Activated effector memory CD4-positive, alpha-beta T cell treated with anti-CD3 and anti-CD28 coated beads, Interleukin-2, amount 50 U/mL, for 16 hours (primary cell): Measurements from ENCODE around the gene GARIN5A.
"Not testable (repeated sequence)": the region's sequence is repeated elsewhere in the genome, so short reads cannot be mapped to it uniquely, and the experiment has no call there.

Source experiments
- DNase-seq: peaks from one replicate; pipeline ENCODE4 v3.0.0-alpha.2; 2020

GARIN5A gene

DNA sequence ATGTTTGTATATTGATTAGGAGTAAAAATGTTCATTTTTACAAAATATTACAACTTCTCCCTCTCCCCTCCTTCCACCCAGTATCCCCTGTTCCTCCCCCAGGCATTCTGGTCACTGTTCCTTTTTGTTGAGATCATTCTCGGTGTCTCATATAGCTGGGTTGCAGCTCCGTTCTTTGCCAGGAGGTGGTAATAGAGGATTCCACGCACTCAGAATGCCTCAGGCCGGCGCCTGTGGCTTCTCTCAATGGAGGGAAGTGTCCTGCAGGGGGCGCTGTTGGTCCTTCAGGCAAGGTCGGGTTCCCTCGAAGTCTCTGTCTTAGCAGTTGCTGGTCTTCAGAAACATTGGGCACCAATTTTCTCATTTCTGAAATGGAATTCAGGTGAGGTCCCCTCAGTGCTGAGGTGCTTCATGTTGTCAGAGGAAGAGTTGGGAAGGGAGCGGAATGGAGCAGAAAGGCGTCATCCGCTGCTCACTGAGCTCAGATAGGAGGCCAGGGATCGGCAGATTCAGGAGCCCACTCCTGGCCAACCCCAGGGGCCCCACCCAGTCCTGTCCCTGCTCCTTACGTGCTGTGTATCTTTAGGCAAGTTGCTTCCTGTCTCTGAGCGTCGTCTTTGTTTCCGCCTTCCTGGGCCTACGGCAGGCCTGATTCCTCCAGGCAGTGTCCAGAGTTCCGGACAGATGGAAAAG, 10.3 kb upstream of the GARIN5A start:
- peak; percentile 81 for DNase-seq

DNA sequence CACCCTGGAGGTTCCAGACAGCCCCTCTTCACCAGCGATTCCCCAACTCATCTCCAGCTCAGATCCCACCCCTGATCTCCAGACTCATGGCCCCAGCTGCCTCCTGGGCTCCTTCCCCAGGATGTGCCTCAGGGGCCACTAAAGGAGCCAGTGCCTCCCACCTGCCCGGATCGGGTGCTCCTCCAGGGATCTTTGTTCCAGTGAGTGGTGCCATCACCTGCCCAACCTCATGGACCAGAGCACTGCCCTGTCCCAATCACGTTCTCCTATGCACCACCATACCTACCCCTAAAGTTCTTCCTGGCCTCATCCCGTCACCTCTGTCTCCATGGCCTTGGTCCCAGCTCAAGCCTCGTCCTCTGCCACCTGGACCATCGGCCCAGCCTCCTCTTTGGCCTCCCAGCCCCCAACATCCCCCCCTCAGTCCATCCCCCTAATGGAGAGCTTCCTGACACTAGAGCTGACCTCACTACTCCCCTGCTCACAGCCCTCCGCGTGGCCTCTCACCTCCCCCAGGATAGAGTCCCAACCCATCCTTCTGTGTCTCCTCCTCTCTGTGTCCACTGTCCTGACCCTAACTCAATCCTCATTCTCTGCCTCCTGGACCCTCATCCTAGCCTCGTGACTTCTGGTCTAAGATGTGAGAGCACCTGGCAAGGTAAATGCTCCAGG, 8.8 kb upstream of the GARIN5A start:
- peak; percentile 55 for DNase-seq

DNA sequence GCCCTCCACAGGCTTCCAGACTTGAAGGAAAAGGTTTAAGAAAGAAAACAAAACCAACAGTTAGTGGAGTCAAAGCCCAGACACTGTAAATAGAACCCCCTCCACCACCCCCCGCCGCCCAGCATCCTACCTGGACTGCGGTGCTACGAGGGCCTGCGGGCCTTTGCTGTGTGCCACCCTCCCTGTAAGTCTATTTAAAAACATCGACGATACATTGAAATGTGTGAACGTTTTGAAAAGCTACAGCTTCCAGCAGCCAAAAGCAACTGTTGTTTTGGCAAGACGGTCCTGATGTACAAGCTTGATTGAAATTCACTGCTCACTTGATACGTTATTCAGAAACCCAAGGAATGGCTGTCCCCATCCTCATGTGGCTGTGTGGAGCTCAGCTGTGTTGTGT, 6.3 kb upstream of the GARIN5A start:
- DNase-seq: peak; percentile 55

DNA sequence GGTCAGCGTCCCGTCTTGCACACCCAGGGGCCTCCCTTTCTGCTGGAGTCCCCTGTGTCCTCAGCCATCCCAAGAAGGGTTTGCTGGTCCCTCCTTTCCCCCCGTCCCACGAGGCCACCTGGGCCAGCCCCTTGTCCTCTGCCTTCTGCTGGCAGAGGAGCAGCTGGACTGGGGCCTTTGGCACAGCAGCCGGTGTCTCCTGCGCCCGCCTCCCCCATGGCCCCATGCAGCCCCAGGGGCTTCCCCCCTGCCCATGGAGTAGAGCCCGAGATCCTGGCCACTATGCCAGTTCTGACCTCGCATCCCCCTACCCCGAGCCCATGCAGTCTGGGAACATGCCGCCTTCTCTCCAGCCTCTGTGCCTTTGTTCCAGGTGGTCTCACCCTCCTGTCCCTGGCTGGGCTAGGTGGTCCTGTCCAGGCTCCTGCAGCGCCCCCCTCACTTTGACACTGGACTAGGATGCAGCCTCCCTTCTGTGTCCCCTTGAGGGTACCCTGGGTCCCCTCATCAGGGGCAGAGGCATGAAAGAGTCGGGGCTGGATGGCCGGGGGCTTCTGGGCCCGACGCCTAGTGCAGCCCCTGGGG, 5.7 kb upstream of the GARIN5A start:
- peak; percentile 58 for DNase-seq

DNA sequence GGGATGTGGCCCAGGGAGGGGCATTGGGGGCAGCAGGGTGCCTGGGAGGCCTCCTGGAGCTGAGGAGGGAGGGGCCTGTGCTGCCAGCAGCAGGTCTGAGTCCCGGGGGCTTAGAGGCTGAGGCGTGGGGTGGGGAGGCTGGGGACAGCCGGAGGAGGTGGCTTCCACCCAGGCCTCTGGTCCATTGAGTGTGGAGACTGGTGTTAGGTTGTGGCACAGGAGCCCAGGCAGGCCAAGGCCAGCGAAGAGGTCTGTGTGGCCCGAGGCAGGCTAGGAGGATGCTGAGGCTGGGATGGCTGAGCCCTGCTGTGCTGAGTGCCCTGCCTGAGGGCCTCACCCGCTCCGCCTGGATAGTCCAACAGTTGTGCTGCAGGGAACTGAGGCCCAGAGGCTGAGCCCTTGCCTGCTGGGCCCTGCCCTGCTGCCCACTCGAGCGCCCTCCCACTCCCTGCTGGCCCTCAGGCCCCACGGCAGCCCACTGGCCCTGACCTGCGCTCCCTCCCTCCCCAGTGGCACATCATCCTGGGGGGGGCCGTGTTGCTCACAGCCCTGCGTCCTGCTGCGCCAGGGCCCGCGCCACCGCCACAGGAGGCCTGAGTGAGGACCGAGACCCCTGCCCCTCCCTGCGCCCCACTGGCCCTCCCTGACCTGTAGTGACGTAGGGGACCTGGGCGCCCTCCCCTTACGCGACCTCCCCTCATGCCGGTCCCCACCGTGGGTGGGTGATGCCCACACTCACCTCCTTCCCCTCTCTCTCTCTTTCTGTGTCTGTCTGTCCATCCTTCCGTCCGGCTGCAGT, 4.9 kb upstream of the GARIN5A start:
- DNase-seq: no peak

DNA sequence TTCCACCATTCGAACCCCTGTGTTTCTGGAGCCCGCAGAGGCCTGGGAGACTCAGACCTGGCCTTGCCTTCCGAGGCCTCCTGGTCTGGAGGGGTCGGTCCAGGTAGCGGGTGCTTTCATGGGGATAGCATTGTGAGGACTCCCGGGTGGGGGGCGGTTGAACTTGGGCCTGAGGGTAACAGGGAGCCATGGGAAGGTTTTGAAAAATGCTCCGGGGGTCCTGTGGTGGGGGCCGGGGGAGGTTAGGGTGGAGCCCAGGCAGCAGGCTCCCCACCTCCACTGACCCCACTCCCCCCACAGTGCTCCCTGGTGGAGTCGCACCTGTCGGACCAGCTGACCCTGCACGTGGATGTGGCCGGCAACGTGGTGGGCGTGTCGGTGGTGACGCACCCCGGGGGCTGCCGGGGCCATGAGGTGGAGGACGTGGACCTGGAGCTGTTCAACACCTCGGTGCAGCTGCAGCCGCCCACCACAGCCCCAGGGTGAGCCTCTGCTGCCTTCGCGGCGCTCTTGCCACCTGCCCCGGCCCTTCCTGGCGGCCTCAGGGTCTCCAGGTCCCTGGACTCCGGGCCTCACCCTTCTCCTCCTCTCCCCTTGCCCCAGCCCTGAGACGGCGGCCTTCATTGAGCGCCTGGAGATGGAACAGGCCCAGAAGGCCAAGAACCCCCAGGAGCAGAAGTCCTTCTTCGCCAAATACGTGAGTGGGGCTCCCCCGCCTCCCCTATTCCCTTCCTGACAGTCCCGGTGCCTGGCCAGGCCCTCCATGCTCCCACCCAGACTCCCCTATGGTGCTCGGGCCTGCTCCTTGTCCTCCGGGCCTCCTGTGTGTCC, 3.8 kb upstream of the GARIN5A start:
- peak; percentile 50 for DNase-seq

DNA sequence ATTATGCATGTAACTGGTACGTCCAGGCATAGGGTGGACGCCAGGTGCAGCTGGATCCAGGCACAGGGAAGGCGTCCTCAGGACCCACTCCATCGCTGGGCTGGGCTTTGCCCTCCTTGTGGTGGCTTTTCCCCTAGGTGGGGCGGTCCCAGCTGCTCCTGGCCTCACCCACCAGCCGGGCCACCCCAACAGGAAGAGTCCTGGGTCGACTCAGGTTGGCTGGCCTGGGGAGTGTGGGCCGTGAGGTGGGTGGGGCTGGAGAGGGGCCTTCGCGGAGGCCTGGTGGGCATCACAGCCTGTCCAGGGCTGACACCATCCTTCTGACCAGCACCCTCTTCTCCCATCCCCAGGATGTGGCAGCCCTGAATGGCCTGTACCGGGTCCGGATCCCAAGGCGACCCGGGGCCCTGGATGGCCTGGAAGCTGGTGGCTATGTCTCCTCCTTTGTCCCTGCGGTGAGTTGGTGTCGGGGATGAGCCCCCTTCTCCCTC, 3.2 kb upstream of the GARIN5A start:
- peak; percentile 56 for DNase-seq

DNA sequence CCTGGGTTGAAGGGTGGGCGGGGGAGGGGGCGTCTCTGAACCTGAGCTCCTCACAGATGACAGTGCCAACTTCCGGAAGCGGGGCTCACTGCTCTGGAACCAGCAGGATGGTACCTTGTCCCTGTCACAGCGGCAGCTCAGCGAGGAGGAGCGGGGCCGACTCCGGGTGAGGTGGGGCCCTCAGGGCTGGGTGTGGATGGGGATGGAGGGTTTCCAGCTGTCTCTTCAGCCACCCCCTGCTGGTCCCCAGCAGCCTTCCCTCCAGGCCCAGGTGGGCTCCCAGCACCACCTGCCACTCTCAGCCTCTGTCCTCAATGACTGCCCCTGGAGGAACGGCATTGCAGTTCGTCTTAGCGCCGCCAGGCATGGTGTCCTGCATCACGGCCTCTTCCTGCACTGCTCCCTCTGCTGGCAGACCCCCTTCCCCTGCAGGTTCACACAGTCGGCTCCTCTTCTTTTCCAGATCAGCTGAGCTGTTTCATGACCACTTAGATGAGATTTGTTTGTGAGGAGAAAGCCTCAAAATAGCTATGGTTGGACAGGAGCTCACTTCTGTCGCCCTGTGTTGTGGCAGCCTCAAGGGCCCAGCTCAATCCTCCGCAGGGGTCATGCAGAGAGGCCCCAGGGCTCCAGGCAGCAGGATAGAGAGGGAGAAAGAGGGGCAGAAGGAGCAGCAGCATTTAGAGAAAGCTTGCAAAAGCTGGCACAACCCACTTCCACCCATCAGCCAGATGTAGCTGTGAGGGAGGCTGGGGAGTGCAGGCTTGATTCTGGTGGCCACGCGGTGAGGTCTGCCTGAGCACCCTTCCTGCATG, 2.5 kb upstream of the GARIN5A start:
- peak; percentile 64 for DNase-seq

DNA sequence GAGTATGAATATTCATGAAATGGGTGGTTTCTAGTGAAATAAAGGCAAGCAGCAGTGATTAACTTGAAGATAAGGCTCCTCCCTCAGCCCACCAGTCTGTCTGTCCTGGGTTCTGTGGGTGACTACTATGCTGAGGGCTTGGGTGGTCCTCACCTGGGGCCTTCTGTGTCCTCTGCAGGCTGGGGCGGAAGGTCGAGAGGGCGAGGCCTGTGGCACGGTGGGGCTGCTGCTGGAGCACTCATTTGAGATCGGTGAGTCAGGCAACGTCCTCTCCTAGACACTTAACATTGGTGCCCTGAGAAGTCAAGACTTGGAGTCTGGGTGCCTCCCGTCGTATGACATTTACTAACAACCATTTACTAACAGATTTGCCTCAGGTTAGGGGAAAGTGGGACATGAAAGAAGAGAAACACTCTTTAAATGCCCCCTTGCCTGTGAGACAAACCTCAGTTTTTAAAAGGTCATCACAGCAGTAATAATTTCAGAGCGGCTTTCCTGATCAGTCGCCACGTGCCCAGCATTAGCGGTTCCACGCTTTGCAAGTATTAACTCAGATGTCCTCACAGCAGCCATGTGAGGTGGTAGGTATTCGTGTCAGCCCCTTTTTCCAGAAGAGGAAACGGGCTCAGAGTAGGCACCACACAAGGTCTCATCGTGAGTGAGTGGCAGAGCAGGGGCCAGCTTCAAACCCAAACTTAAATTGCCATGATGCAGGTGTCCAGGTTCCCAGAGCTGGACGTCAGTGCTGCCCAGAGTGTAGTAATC, 1.3 kb upstream of the GARIN5A start:
- peak; percentile 61 for DNase-seq

DNA sequence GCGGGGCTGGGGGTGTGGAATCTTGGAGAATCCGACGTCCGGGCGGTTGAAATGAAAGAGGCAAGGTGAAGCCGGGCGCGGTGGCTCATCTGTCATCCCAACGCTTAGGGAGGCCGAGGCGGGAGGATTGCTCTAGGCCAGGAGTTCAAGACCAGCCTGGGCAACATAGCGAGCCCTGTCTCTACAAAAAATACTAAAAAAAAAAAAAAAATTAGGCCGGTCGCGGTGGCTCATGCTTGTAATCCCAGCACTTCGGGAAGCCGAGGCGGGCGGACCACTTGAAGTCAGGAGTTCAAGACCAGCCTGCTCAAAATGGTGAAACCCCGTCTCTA, 225 bp upstream of the GARIN5A start:
- DNase-seq: no peak

DNA sequence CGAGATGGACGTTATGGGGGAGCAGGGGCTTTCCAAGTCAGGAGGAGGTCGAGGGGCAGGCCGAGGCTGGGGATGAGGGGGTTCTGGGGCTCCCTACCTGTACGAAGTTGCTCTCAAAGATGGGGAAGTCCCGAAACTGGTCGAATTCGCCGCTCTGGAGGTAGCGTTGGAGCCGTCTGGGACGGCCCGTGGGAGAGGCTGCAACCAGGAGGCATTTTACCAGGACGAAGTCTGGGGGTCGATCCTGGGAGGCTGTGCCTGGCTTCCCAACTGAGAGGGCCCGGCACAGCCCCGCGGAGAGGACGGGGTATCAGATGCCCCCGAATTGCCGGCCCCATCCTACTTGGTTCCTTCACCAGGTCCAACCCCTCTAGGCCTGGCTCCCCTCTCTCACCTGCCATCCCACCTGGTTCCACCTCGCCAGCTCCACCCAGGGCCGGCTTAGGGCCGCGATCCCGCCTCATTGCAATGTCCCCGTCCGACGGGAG, 868 bp downstream of the GARIN5A start:
- no peak for DNase-seq

DNA sequence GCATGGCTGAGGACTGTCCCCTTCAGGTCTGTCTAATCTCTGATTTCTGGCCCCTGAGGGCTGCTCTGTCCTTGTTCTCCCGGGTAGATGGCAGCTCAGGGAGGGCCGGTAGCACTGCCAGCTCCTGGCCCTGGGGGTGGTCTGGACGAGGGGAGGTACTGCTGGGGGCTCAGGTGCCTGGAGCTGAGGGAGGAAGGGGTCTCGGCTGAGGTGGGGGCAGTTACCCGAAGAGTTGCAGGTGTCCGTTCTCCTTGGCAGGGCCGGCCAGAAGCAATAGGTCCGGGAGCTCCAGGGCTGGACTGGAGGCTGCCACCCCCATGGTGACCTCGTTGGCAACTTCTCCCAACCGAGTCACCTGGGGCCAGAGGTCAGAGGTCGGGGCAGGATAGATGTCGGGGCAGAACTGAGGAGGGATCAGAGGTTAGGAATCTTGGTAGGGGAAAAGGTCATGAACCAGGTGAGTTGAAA, 1.5 kb downstream of the GARIN5A start:
- peak; percentile 58 for DNase-seq

DNA sequence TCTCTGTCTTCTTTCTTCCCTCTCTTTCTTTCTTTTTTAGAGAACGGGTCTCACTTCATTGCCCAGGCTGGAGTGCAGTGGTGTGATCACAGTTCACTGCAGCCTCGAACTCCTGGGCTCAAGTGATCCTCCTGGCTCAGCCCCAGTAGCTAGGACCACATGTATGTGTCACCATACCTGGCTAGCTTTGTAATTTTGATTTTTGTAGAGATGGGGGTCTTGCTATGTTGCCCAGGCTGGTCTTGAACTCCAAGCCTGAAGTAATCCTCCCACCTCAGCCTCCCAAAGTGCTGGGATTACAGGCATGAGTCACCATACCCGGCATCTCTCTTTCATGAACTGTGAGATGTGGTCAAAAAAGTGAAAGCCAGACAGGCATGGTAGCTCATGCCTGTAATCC, 3.3 kb downstream of the GARIN5A start:
- not testable (repeated sequence) for DNase-seq

DNA sequence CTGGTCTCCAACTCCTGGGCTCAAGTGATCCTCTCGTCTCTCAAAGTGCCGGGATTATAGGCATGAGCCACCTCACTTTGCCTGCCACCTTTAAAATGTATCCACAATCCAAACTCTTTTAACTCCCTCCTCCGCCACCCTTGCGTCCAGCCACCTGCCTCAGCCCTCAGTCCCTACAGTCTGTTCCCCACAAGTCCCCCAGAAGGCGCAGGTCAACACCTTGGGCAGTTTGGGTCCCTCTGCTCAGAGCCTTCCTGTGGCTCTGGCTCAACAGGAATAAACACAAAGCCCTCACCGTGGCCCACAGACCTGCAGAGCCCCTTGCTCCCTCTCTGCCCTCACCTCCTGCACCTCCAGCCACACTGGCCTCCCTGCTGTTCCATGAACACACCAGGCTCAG, 7.8 kb downstream of the GARIN5A start:
- peak; percentile 53 for DNase-seq

DNA sequence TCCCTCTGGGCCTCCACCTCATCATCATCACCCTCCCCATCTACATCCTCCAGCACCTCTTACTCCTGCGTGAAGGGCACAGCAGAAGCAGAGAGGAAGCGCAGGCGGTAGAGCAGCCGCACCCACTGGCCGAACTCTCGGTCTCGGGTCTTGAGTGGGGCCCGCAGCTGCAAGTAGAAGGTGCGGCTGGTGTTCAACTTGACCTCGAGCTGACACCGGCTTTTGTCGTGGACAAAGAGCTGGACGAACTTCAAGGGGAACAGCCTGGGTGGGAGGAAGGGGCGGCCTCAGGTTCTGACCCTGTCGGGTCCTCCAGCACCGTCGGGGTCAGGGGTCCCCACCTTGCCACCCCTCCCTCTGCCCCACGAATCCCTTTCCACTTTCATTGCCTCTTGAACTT, 9.1 kb downstream of the GARIN5A start:
- DNase-seq: no peak

DNA sequence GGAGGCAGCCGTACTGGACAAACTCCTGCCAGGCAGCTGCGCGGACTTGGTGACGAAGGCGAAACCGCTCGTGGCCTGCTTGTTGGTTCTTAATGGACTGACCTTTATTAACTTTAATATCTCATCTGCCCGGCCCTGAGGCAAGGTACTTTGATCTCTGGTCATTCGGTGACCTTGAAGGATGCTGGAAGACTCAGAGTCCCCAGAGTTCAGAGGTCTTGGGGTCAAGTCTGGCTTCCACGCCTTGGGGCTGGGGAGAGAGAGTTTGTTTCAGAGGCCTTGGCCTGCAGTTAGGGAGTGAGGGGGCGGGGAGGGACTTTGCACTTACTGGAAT, 10.0 kb downstream of the GARIN5A start:
- DNase-seq: no peak

DNA sequence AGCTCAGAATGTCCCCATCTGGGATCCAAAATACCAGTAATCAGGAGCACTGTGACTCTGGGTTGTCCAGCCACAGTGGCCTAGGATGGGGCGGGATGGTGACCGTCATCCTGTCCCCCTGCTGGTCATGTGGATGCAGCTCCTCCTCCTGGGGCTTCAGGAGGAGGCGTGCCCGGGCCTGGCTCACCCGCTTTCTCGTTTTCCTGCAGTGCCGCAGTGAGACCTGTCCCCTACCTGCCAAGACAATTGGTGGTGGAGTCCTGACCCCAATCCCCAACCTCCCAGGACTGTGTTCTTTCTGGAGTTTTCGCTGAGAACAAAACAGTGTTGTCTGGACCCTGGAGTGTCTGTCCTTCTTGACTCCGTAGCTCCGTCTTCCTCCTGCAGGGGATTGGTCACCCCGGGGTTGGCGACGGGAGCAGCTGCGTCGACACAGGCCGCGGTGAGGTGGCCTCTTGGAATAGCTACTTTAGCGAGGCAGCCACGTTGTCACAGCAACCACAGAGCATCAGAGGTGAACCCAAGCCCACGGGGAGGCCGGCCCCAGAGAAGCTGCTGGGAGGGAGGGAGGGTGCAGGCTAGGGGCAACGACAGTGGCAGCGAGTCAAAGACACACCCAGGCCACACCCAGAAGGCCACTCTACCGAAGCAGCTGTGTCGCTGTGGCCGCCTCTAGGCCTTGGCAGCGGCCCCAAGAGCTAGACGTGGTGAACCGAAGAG, 10.5 kb downstream of the GARIN5A start:
- DNase-seq: no peak

DNA sequence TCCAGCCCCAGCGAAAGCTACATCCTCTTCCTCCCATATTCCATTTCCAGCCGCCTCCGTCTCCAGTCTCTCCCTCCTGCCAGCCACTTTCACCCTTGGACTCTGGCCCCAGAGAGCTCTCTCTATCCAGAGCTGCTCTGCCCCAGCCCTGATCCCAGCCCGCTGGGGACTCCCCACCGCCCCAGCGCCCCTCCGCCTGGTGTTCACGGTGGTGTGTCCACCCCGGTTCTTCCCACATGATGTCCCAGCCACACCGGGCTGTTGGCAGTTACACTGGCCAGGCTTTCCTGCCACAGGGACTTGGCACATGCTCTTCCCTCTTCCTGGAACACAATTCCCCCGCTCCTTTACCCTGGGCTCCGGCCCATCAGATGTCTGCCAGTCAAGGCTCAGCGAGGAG, 11.6 kb downstream of the GARIN5A start:
- no peak for DNase-seq

DNA sequence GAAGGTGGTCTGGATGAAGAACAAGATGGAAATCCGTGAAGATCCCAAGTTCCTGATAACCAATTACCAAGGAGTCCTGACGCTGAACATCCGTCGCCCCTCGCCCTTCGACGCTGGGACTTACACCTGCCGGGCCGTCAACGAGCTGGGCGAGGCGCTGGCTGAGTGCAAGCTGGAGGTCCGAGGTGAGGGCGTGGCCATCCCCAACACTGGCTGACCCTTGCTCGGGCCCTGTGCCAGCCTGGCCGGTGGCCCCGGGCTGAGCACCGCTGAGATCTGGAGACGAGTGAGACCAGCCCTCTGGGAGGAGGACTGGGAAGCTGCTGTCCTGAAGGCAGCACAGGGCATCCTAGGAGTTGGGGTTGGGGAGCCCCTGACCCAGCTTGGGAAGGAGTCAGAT, 12.3 kb downstream of the GARIN5A start:
- no peak for DNase-seq

DNA sequence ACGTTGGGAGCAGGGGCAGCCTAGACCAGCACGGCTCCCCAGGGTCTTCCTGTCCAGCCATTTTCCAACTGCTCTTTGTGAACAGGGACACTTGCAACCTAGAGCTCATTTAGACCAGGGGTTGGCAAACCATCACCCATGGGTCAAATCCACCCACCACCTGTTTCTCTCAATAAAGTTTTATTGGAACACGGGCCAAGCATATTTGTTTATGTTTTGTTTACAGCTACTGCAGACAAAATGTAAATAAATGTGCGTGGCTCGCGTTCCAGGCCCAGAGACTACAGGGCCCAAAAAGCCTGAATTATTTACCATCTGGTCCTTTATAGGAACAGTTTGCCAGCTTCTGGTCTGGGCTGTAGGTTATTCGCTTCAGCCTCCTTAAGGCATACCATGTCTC, 13.7 kb downstream of the GARIN5A start:
- DNase-seq: no peak
